ENCODE results near the gene KIAA1217. TPM values are rescaled to one million over a fixed set of nuclear protein-coding genes. Genes with fewer than 3 reads are reported as not detected.

The KIAA1217 gene
- polyA plus RNA-seq, 2 of the 4 experiments (the other 2 are of a cell fraction), result 1.5 to 2.7 TPM

GRCh38 chr10:24176658-24177057, 32.3 kb upstream of the KIAA1217 start:
- ATAC-seq (no peak), FAIRE-seq (no peak), DNase-seq (ENCODE audit: low read depth in 1 of 2, low spot score in 1 of 2) (no peak)
- Histone ChIP-seq H3K4me3 (no peak overlapping the region), H3K4me1 (no peaks in the 10 kb centered on the region), H3K9me3 (no peaks in the 10 kb centered on the region), H3K27ac (no peak overlapping the region), H3K4me2 (no peak overlapping the region)
- CTCF ChIA-PET, result no interaction called here
- WGBS (ENCODE audit: missing lambda C conversion rate), result 30% methylated on average over 8 of the region's 19 CpGs
- POLR2A ChIA-PET, result no interaction called here
- TF ChIP-seq USF2 (IDR thresholded peaks at IDR 0.05) (no peak), ZC3H11A (IDR thresholded peaks at IDR 0.05) (no peak), JUN (IDR thresholded peaks at IDR 0.05) (no peak), ZNF302 (CRISPR knock-in tag; IDR thresholded peaks at IDR 0.05) (no peak)

- Histone ChIP-seq H3K4me2 (no peak overlapping the region), H3K4me1 (no peaks in the 10 kb centered on the region), H3K27ac (no peak overlapping the region), H3K4me3 (no peak overlapping the region), H3K9me3 (no peaks in the 10 kb centered on the region)
- no peak for ATAC-seq
- TF ChIP-seq NPAS2 (CRISPR knock-in tag; IDR thresholded peaks at IDR 0.05; ENCODE audit: borderline replicate concordance) (no peak), PBX3 (IDR thresholded peaks at IDR 0.05) (no peak), ZNF302 (CRISPR knock-in tag; IDR thresholded peaks at IDR 0.05) (no peak), EHMT2 (IDR thresholded peaks at IDR 0.05; ENCODE audit: low read depth) (no peak), CHD4 (IDR thresholded peaks at IDR 0.05; ENCODE audit: borderline replicate concordance) (no peak), HES2 (IDR thresholded peaks at IDR 0.05) (no peak), RFX5 (IDR thresholded peaks at IDR 0.05) (no peak), ZSCAN20 (CRISPR knock-in tag; IDR thresholded peaks at IDR 0.05) (no peak), JUNB (IDR thresholded peaks at IDR 0.05) (no peak), NR3C1 (IDR thresholded peaks at IDR 0.05) (no peak), MAX (IDR thresholded peaks at IDR 0.05) (no peak), BHLHE40 (IDR thresholded peaks at IDR 0.05; ENCODE audit: low read depth, low read length) (no peak), RAD21 (conservative IDR thresholded peaks at IDR 0.05 in 1 of 2, IDR thresholded peaks at IDR 0.05 in 1 of 2) (no peak), HMGXB4 (CRISPR knock-in tag; IDR thresholded peaks at IDR 0.05; ENCODE audit: borderline replicate concordance) (no peak)
- FAIRE-seq, result no peak
- ChIA-PET POLR2A (no interaction called here), CTCF (interaction anchor here (1.2 kb wide), 1 partner anchor 11 kb away, joined by 3 read pairs; no protein-coding TSS in a partner anchor)
- no peak for DNase-seq (ENCODE audit: low read depth in 1 of 2, low spot score in 1 of 2)
These were observed 31.3 kb upstream of the KIAA1217 start for GRCh38 chr10:24177636-24178035.

GRCh38 chr10:24180891-24181290, 28.0 kb upstream of the KIAA1217 start:
- no peak overlapping the region for H3K4me3 ChIP-seq
- H3K27ac ChIP-seq, result no peak overlapping the region
- WGBS (ENCODE audit: missing lambda C conversion rate), result 2% methylated on average over 2 of the region's 2 CpGs
- ATAC-seq (no peak), FAIRE-seq (no peak), DNase-seq (ENCODE audit: low read depth in 1 of 2, low spot score in 1 of 2) (no peak)
- CTCF ChIA-PET, result no interaction called here
- no peaks in the 10 kb centered on the region for H3K4me1 ChIP-seq
- POLR2A ChIA-PET, result no interaction called here
- TF ChIP-seq TFCP2L1 (CRISPR knock-in tag; IDR thresholded peaks at IDR 0.05), result no peak
- TF ChIP-seq ZSCAN20 (CRISPR knock-in tag; IDR thresholded peaks at IDR 0.05), result no peak
- TF ChIP-seq ZFP36 (IDR thresholded peaks at IDR 0.05; ENCODE audit: borderline replicate concordance, partially characterized antibody), result no peak
- no peak for TF ChIP-seq KDM1A (IDR thresholded peaks at IDR 0.05; ENCODE audit: low read depth)
- TF ChIP-seq RFX5 (IDR thresholded peaks at IDR 0.05), result no peak
- no peak for TF ChIP-seq MAFK (IDR thresholded peaks at IDR 0.05; ENCODE audit: partially characterized antibody)
- TF ChIP-seq NPAS2 (CRISPR knock-in tag; IDR thresholded peaks at IDR 0.05; ENCODE audit: borderline replicate concordance), result no peak
- no peak for TF ChIP-seq EHMT2 (IDR thresholded peaks at IDR 0.05; ENCODE audit: low read depth)
- no peak for TF ChIP-seq ESRRA (IDR thresholded peaks at IDR 0.05; ENCODE audit: borderline replicate concordance, low read length)
- no peak for TF ChIP-seq NR3C1 (IDR thresholded peaks at IDR 0.05)
- no peak for TF ChIP-seq HOXB13 (CRISPR knock-in tag; IDR thresholded peaks at IDR 0.05; ENCODE audit: low read depth)
- no peak for TF ChIP-seq RARB (CRISPR knock-in tag; IDR thresholded peaks at IDR 0.05)
- no peak for TF ChIP-seq HMGXB4 (CRISPR knock-in tag; IDR thresholded peaks at IDR 0.05; ENCODE audit: borderline replicate concordance)
- TF ChIP-seq BHLHE40 (IDR thresholded peaks at IDR 0.05; ENCODE audit: low read depth, low read length), result no peak
- H3K9me3 ChIP-seq, result no peaks in the 10 kb centered on the region
- no peak overlapping the region for H3K4me2 ChIP-seq
